ENCODE measurements around the gene PPP2R2D.

PPP2R2D gene

DNA sequence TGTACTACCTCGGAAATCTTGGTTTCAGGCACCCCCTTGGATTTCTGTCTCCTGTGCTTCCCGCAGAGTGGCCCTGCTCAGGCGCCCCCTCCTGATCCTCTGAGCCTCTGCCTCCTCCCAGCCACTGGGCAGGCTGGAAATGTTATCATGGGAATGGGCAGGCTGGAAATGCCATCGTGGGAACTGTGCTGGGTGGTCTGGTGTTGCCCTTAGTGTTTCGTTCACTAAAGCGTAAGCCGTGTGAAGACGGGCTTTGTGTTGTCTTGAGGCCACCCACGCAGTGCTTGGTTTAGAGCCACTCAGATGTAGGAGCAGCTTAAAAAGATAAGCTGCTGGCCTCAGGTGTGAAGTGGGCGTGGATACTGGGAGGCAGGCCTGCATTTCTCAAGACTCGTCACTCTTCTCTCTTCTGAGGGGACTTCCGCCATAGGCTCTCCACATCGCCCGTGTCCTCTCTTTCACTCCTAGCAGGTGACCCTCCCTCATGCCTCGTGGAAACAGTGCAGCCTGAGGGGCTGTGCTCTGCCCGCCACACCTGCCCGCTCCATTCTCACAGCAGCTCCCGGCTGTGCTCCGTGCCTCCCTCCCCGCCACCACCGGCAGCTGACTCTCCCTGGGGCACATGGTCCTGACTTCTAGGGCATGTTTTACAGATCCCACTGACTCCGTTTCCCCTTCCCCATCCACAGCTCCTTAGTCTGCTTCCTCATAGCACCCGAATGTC lies 28.5 kb downstream of the PPP2R2D start:
- no peak for DNase-seq (ENCODE audit: low spot score)

DNA sequence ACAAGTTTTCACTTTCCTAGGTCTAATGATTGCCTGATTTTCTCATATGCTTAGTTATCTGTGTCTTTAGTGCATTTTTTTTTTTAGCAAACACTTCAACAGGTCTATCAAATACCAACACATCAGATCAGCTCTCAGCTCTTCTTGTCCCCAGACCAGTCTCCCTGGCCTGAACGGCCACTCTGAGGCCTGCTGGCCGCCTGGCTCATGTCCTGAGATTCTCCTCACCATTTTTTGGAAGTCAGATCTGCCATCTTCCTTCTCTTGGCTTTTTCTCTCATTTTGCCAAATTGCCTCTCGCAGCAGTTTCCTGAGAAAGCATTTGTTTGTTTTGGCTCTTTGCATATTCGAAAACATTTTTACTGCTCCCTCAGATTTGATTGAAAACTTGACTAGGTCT lies 29.3 kb downstream of the PPP2R2D start:
- DNase-seq (ENCODE audit: low spot score), result no peak

DNA sequence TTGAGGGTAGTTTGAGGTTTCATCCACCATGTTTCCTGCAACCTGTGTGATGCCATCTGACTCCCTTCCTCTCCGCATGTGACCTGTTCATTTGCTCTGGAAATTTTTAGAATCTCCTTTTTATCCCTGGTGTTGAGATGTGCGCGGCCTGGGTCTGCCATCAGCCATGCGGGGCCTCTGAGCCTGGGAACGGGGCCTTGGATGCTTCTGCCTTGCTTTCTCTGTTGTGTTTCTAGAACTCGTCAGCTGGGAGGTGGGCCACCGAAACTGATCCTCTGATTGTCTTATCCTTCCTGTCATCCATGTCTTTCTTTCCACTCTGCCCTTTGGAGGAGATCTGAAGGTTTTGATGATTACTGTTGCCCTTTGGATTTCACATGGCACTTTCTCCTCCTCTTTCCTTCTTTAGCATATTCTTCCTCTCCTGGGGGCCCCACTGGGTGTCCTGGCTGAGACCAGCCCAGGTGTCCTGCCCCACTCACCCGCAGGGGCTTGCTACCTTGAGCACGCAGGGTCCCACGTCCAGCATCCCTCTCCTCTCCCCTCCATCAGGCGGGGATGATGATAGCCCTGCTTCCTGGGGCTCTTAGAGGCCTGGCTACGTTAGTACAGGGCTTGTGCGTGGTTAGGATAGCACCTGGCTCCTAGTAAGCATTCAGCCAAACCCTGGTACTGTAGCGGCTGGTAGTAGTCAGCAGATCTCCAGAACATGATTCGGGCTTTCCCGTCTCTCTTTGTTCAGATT lies 29.9 kb downstream of the PPP2R2D start:
- no peak for DNase-seq (ENCODE audit: low spot score)

DNA sequence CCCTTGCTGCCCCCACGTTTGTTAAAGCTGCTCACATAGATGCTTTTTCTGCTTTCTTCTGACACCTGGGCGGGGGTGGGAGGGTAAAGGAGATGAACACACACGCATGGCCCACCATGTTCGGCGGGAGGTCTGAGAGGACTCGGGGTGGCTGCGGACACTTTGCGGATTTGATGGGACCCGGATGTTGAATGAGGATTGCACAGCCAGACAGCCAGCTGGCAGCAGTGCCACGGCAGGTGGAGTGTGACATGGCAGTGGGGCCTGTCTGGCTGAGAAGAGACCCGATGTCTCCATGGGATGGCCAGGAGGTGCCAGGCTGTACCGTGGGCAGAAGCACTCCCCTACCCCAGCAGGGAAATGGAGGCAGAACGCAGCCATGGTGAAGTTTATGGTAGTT lies 31.2 kb downstream of the PPP2R2D start:
- DNase-seq (ENCODE audit: low spot score), result no peak

DNA sequence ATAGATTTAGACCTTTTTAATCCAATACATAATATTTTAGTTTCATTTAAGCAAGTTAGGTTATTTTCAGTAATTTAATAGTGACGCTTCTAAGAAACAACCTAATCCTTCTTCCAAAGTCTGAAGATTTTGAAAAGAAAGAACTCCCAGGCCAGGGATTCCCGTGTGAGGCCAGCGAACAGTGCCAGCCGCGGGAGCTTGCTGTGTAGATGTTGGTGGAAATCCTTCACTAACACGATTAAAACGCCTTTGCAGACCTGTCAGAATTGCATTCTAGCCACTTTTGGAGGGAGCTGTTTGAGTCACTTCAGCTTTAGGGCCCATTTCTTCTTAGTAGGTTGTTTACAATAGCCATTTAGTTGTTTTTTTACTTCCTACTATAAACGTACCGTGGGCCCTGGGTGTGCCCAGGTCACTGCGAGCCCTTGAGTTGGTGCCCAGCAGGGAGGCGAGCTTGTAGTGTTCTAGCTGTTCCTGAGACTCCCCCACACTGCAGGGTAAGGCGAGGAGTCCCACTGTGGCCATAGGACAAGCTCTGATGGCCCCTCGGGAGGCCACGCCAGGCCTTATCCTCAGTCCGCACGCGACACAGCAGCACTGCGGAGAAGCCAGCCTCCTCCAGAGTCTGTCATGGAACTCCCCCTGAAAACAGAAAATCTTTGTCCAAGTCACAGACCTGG lies 32.3 kb downstream of the PPP2R2D start:
- DNase-seq (ENCODE audit: low spot score), result no peak

DNA sequence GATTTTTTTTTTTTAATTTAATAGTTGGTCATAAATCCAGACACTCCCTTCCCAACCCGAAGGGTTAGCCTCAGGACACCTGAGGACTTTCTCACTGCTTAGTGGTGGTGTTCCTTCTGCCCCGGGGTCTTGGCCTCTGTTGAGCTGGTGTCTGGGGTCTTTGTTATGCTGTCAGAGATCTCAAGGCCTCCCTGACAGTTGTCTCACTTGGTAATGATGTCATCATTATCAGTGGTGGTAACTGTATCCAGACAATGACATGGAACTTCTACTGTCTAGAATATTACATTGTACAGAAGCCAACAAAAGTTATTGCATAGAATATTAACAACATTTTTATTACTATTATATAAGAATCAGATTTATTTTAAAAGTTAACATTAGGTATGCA lies 32.9 kb downstream of the PPP2R2D start:
- DNase-seq (ENCODE audit: low spot score), result no peak

DNA sequence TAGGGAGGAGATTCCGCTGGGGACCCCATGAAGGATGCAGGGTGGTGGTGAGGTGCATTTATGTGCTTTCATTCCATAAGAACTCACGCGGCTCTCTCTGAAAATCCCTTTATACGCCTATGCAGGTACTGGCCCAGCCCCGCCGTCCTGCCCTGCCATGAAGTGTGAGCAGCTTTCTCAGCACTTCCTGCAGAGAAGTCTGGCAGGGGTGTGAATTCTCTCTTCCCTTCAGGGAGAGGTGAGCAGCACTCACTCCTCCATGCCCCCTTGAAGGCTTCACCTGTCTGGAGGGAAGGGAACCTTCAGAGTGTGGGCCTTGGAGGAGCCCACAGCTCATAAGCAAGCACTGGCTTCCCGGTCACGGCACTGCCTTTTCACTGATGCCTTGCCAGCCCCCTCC lies 34.0 kb downstream of the PPP2R2D start:
- no peak for DNase-seq (ENCODE audit: low spot score)

DNA sequence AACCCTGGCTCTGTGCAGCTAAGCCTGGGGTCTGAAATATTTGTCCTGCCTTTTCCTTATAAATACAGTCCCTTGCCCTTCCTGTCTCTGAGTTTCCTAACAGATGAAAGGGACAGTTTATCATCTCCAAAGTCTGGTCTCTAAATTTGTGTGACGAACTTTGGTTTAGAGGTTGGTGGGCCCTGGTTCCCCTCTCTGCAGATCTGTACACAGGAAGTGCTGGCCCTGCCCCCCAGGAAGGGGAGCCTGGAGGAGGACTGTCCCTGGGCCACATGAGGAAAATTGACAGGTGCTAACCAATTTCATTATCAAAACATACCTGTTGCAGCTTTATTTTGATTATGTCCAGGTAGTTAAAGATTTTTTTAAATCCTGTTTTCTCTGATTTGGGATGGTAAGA lies 34.5 kb downstream of the PPP2R2D start:
- DNase-seq (ENCODE audit: low spot score), result no peak

DNA sequence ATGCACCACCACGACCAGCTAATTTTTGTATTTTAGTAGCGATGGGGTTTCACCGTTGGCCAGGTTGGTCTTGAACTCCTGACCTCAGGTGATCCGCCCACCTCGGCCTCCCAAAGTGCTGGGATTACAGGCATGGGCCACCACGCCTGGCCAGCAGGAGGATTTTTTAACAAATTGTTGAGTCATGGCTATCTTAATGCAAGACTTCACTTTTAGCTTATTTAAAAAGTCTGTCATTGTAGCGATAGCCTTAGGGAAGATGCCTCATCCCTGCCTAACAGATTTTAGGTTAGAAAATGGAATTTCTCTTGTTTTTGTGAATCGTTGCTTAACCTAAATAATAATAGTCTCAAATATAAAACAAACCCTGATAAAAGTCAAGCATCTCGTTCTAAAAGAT lies 35.5 kb downstream of the PPP2R2D start:
- DNase-seq (ENCODE audit: low spot score), result no peak

DNA sequence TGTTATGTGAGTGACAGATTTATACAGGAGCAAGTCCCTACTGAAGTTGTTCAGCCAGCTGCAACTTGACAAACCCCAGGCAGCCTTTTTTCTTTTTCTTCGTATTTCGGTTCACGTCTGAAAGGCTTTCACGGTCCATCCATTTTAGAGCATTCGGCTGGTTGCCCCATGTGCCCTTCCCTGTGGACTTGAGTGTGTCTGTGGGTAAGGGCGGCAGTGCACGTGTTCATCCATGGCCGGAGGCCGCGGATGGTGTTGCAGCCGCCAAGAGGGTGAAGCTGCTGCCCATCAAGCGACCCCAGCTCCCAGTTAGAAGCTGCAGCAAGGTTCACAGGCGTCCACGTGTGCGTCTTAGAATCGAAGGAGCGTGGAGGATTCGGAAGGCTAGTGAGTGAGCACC lies 35.9 kb downstream of the PPP2R2D start:
- no peak for DNase-seq (ENCODE audit: low spot score)

DNA sequence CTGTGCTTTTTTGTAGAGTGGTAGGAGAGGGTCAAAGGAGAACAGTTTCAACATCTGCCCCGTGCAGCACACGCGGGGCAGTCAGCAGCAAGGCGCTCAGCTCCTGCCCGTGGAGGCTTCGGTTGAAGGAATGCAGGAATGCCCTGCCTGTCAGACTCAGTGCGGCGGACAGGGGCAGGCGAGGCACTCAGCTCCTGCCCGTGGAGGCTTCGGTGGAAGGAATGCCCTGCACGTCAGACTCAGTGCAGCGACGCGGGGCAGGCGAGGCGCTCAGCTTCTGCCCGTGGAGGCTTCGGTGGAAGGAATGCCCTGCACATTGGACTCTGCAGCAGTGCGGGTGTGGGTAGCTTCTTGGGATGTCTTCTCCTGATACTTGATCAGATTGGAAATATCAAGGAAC lies 37.0 kb downstream of the PPP2R2D start:
- no peak for DNase-seq (ENCODE audit: low spot score)

DNA sequence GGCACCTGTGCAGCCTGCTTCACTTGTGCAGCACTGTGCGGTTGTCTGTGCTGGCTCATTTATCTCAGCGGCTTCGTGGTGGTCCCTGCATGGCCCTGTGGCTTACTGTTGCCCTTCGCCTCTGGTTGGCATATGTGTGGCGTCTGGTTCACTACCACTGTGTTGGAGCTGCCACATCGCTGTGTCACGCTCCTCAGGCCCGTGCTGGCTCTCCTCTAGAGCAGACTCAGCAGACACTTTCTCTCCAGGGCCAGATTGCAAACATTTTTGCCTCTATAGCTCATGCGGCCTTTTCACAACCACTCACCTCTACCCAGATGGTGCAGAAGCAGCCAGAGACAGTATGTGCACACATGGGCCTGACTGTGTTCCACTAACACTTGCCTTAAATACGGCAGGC lies 37.9 kb downstream of the PPP2R2D start:
- DNase-seq (ENCODE audit: low spot score), result no peak

DNA sequence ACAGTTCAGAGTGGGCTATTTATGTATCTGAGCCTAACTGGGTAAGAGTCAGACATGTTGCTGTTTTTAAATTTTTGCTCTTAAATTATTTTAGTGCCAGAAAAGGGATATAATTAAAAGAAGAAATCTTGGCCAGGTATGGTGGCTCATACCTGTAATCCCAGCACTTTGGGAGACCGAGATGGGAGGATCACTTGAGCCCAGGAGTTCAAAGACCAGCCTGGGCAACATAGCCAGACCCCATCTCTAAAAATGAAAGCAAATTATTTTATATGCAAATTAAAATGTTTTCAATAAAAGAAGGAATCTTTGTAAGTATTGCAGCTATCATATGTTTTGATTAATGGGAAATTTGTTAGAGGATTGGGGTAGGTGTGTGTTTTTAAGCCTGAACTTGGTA lies 41.6 kb downstream of the PPP2R2D start:
- DNase-seq (ENCODE audit: low spot score), result no peak

DNA sequence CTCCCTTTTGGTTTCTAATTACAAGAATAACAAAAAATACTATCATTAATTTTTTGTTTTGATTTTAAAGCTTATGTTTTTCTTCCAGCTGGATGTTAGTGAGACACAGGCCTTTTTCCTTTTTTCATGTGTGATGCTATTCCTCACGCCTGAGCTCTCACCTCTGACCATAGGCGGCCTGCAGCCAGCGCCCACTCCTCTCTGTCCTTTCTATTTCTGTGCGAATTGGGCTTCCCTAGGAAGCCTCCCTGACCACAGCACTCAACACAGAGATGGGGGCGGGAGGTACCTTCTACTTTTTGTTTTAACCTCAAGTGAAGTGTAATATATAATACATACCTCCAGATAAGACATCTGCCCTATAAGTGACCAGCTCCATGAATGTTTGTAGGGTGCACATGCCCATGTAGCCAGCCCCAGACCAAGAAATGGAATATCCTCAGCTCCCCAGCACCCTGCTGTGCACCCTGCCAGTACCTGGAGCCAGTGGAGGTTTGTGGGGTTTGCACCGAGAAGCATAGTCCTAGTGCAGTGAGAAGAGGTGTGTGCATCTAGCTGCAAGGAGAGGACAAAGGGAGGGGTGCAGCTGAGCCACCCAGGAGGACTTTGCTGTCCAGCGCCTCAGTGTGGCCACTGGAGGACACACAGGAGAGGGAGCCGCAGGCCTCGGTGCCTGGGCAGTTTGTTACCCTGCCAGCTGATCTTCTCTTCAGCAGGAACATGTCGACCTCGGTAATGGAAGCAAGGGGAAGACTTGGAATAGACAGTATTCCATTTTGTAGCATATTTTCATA lies 42.4 kb downstream of the PPP2R2D start:
- DNase-seq (ENCODE audit: low spot score), result peak; percentile 48

DNA sequence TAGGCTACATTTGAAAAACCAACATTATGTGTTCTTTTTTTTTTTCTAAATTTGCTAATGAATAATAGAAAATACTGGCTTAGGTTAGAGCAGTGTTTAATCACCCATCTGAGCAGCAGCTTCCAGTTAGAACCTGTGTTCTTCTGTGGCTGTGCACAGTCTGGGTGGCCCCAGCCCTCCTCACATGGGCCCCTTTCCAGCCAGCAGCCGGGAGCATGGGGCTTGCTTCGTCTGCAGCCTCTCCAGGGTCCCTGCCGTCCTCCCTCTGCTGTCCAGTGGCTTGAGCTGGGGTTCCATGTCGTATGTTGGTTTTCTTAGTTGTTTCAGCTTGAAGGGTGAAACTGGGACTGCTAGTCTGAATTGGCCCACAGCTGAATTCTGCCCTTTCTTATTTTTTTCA lies 43.6 kb downstream of the PPP2R2D start:
- DNase-seq (ENCODE audit: low spot score), result no peak

DNA sequence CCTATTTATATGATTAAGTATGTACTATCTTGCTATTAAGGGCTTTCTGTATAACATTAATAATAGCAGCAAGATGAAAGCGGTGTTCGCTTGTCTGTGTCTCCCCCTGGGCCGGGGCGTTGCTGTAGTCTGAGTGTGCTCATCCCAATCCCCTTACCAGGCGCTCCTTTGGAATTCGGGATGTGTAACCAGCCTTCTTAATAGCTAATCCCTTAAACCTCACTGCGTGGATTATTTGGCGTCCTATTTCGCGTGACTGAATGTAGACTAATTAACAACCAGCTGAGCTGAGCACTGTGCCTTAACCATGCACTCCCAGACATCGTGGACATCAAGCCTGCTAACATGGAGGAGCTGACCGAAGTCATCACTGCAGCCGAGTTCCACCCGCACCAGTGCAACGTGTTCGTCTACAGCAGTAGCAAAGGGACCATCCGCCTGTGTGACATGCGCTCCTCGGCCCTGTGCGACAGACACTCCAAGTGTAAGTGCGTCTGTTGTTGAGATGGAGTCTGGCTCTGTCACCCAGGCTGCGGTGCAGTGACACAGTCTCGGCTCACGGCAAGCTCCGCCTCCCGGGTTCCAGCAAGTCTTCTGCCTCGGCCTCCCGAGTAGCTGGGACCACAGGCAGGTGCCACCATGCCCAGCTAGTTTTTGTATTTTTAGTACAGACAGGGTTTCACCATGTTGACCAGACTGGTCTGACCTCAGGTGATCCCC lies 44.3 kb downstream of the PPP2R2D start:
- no peak for DNase-seq (ENCODE audit: low spot score)

DNA sequence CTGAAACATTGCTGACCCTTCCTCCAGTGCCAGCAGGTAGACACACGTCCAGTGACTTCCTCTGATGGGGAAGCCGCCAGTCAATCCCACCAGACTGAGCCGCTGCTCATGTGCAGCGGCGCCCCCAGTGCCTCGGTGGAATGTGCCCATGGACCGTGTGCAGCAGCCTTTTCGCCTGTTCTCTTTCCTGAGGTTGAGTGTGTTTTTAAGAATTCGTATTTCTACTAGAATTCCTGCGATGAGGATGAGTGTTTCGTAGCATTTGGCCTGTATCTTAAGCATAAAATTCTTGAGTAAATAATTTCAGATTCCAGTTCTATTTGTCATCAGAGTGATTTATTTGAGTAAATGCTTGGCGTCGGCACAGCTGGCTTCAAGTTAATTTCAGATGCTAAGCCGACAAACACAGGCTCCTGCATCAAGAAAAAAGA lies 45.5 kb downstream of the PPP2R2D start:
- no peak for DNase-seq (ENCODE audit: low spot score)

DNA sequence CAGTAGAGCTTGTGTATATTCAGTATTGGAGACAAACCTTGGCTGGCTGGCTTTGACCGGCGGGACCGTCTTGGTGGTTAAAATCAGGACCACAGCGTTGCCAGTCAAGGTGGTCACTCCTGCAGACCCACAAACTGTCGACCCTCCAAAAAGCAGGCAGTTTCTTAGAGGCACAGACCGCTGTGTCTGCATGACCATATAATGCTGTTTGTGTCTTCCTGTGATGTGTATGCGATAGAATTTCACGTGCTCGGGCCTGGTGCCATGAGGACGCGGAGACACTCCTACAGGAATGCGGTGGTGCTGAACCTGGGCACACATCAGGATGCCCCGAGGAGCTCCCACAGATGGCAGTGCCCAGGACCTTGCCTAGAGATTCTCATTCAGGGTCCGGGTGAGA lies 46.1 kb downstream of the PPP2R2D start:
- DNase-seq (ENCODE audit: low spot score), result no peak

DNA sequence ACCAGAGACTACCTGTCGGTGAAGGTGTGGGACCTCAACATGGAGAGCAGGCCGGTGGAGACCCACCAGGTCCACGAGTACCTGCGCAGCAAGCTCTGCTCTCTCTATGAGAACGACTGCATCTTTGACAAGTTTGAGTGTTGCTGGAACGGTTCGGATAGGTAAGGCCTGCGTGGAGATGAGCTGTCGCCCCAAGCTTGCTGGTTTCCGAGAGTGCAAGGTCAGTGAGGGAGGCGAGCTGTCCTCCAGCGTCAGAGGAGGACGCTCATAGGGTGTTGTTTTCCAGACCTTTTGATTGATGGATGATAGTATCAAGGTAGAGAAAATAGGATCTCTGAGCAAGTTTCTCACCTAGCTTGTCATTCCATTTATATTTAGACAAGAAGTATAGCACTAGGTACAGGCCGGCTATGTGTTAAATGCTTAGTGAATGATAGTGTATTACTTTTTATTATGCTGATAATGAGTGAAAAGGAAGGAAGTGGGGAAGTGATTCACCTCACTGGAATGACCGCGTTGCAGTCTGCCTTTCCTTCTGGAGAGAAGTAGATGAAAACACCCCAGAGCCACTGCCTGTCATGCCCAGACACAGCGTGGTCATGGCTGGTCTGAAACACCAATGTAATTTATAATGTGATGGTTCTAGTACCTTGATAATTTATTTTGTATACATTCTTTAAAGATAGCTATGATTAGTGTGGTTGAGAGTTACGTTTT lies 47.0 kb downstream of the PPP2R2D start:
- DNase-seq (ENCODE audit: low spot score), result no peak

DNA sequence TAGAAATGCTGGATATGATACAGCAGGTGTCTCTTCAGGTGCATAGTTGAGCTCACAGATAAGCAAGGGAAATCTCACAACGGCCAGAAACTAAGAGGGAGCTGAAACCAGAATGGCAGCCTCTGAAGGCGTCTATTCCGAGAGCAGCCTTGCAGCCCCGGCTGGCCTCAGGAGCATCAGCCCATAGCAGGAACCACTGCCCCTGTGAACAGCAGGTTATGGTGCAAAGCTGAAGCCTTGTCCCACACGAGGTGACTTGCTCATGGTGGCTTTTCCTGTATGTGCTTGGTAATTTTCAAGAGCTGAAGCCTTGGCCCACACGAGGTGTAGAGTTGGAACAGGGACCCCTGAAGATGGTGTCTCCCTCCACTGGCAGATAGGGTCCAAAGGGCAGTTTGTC lies 47.7 kb downstream of the PPP2R2D start:
- no peak for DNase-seq (ENCODE audit: low spot score)
